Measurements from ENCODE around the gene SPTAN1.

DNA sequence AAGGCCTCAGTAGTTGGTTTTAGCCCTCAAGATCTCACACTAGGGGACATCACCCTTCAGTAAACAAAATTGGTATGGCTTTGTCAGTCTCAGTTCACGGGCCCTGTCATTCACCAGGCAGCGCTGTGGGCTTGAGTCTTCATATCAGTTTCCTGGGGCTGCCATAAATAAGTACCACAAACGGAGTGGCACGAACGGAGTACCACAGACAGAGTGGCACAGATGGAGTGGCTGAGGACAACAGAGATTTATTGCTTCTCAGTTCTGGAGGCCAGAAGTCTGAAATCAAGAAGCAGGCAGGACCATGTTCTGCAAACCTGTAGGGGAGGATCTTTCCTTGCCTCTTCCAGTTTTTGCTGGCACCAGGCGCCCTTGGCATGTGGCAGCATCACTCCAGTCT is 66.7 kb downstream of the SPTAN1 start:
- no peak for TF ChIP-seq EP300 (IDR thresholded peaks at IDR 0.05)
- TF ChIP-seq, protein P1, sequence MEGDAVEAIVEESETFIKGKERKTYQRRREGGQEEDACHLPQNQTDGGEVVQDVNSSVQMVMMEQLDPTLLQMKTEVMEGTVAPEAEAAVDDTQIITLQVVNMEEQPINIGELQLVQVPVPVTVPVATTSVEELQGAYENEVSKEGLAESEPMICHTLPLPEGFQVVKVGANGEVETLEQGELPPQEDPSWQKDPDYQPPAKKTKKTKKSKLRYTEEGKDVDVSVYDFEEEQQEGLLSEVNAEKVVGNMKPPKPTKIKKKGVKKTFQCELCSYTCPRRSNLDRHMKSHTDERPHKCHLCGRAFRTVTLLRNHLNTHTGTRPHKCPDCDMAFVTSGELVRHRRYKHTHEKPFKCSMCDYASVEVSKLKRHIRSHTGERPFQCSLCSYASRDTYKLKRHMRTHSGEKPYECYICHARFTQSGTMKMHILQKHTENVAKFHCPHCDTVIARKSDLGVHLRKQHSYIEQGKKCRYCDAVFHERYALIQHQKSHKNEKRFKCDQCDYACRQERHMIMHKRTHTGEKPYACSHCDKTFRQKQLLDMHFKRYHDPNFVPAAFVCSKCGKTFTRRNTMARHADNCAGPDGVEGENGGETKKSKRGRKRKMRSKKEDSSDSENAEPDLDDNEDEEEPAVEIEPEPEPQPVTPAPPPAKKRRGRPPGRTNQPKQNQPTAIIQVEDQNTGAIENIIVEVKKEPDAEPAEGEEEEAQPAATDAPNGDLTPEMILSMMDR (IDR thresholded peaks at IDR 0.05): no peak
